HT1080 (cell line): ENCODE measurements around the gene C19orf85. TPM values are rescaled to one million over a fixed set of nuclear protein-coding genes. Genes with fewer than 3 reads are reported as not detected.

Experiments
- DNase-seq: peaks from one replicate; pipeline ENCODE4 v3.0.0-alpha.2; 2015; ENCODE audit warnings: low read depth
- total RNA-seq: library from RNA; depleted of rRNA; stranded (reverse); fragments of >200 nt; shearing (Covaris generic); gene quantifications from 2 replicates; pipeline ENCODE4 v1.2.3, GENCODE V29; 2014

The C19orf85 gene
- total RNA-seq, 1 experiment from 2014 or later, result not detected

DNA sequence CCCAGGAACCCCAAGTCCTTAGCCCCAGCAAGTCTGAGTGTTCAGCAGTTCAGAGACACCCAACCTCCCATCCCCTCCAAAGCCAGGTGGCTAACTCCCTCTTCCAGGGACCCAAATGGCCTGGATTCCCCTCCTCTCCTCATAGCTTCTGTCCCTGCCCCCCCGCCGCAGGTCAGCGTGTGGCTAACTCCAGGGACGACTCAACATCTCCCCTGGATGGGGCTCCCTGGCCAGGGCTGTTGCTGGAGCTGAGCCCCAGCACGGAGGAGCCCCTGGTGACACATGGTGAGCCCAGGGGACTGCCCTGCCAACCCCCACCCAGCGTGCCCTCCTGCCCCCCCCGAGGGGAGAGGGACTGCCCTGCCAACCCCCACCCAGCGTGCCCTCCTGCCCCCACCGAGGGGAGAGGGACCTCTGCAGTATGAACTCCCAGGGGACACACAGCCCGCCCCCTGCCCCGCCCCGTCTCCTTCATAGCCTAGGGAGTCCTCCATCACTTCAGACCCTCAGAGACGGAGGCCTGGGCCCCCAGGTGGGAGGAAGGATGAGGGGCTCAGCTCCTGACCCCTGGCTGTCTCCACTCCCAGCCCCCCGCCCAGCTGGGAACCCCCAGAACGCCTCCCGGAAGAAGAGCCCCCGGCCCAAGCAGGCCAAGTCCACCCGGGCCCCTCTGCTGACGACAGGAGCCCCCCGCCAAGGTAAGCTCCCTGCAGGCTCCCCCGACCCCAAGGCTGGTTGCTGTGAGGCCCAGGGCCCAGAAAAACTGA is 25.3 kb upstream of the C19orf85 start:
- no peak for DNase-seq

DNA sequence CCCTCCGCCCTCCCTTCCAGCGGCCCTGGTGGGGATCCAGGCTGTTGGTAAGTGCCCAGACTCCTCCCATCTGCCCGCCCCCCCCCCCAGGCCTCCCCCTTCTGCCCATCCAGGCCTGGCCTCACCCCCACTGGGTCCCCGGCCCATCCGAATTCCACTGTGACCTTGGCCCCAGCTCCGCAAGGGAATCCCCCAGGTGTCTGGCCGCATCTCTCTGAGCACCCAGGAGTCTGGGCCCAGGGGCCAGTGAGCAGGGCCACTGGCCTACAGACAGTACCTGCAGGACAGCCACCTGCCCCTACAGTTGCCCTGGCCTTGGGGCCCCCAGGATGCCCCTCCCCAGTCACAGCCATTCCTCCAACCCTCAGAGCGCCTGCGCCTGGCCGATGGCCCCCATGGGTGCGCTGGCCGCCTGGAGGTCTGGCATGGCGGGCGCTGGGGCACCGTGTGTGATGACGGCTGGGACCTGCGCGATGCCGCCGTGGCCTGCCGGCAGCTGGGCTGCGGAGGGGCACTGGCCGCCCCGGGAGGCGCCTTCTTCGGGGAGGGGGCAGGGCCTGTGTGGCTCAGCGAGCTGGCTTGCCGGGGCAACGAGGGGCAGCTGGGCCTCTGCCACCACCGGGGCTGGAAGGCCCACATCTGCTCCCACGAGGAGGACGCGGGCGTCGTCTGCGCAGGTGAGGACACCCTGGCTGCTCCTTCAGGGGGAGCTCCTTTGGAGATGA is 24.6 kb upstream of the C19orf85 start:
- no peak for DNase-seq

DNA sequence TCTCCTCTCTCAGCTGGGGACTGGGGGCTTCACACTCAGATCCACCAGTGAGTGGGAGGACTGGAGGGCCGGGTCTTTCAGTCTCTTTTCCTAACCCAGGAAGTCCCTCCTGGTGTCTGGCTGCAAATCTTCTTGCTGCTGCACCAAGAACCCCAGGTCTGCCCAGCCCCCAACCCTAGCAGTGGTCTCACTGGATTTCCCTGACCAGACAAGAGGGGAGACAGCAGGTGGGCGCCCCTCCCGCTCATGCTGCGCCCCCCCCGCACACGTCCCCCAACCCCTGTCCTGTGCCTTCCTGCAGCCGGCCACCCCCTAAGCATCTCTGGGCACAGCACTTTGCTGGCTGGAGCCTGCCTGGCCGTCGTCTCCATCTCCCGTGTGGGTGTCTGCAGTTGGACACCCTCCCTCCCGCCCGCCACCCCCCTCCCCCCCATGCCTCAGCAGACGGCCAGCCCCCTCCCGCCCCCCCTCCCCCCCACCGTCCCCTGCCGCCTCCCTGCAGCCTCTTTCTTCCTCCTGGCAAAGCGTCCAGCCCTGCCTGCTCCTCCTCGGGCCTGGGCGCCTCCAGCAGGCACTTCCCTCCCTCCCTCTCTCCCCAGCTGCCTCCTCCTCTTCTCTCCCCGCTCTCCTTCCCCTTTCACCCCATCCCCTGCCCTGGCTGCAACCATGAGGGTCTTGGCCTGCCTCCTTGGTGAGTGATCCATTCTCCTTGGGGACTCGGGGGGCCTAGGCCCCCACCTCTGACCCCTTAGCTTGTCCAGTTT is 23.6 kb upstream of the C19orf85 start, which contains the start of gene SSC5D:
TSS of gene SSC5D (plus strand) at position 513 of the 764 bp plus-strand sequence. CDS start at position 667, 154 bp downstream.
- no peak for DNase-seq

DNA sequence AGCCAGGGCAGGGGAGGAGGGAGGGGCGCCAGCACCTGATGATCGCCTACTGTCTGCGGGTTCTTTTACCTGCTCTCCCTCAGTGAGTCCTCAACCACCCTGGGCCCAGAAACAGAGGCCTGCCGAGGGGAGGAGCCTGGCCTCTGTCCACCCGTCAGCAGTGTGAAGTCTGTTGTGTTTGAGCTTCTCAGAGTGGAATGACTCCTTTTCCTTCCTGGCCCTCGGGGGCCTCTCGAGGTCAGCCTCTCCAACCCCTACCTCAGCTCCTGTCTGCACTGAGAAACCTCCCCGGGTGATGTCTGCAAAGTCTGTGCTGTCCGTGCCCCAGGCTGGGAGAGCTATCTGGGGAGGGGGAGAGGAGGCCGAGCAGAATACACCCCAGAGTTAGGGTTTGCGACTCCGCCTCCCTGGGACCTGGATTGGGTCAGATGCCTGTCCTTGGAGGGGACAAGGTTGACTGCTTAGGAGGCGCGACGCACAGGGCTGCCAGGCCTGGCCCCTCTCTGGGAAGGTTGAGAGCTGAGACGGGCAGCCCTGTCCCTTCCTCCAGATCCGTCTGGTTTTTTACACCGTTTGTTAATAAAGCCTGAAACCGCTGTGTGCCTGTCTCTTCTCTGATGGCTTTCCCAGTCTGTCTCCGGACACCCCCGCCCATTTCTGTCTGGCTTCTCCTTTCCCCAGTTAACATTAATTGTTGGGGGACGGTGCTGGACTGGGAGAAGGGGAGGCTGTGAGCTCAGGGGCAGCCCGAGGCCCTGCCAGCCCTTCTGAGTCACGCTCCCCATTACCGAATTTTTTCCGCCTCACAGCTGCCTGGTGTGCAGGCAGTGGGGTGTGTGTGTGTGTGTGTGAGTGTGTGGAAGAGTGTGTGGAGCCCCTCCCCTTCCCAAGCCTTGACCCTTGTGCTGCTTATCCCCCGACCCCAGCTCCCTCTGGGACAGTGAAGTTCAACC is 22.7 kb upstream of the C19orf85 start:
- DNase-seq, result peak; percentile 69

DNA sequence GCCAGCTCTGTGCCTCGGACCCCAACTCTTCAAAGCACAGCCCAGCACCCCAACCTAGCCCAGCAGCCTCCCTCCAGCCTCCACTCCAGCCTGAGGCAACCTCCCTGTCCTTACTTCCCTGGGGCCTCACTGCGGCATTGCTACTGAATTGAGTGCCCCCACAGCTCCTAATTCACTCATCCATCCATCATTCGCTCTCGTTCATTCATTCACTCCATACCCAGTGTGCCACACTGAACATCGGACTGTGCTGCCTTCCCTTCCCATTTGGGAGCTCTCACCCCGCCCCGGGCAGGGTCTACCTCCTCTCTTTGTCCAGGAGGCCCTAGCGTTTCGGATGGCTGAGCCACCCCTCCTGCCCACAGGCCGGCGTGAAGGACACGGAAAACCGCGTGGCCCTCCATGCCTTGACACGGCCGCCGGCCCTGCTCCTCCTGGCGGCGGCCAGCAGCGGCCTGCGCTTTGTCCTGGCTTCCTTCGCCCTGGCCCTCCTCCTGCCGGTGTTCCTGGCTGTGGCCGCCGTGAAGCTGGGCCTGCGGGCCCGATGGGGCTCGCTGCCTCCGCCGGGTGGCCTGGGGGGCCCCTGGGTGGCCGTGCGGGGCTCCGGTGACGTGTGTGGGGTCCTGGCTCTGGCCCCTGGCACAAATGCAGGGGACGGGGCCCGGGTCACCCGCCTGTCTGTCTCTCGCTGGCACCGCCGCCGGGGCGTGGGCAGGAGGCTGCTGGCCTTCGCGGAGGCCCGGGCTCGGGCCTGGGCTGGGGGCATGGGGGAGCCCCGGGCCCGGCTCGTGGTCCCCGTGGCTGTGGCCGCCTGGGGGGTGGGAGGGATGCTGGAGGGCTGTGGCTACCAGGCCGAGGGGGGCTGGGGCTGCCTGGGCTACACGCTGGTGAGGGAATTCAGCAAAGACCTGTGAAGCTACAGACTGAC is 21.8 kb upstream of the C19orf85 start:
- DNase-seq, result no peak

DNA sequence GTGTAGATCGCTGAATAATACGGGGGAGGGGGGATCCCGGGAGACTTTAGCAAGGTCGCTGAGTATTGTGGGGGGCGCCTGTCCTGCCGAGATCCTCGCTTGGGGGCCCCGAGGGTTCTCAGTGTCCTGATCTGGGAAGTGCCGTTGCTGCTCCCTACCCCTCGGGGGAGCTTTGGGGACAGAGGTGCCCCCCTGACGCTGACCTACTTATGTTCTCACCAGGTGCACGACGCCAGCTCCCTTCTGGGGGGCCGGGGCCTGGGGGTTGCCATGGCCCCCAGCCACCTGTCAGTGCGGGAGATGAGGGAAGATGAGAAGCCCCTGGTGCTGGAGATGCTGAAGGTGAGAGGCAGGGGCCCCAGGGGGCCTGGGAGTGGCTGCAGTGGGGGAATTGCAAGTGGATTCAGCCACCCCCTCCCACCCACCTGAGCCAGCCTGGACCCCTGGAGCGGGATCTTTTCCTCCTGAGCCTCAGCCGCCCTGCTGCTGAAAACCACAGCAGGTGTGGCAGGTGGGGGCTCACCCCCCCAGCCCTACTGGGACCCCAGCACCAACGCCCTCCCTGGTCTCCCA is 21.0 kb upstream of the C19orf85 start:
- no peak for DNase-seq

DNA sequence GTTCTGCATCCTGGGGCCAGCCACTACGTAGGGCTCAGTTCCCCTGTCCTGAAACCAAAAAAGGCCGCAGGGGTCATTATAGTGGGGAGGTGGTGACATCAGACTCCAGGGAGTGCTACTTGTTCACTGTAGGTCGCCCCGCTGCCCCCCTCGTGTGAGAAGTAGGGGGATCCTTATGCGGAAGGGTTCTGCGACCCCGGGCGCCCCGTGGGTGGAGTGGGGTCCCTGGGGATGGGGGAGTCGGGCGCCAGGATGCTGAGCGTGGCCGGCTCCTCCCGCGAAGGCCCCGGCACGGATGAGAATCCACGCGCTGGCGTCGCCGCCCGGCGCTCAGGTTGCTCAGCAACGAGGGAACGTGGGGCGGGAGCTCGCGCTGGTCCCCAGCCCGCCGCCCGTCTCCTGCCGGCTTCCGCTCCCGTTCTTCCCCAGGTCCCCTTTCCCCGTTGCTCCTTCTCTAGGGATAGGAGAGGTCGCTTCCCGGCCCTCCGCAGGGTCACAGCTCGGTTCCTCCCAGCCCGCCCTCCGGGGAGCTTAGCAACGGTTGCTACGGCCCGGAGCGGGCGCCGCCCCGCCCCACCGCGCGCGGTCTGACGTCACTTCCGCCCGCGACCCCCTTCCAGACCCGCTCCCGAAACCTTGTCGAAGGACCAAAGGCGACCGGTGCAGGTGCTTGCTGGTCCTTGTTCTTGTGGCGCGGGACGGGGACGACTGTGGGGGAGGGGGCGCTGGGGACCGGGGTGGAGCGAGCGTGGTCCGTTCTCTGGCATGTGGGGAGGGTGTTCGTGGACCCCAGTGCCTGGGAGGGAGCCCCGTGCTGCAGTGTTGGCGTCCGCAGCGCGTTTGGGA is 20.3 kb upstream of the C19orf85 start, which contains the start of gene NAT14:
TSS of gene NAT14 (plus strand) at position 596 of the 846 bp plus-strand sequence. CDS start 521 bp downstream, outside the sequence.
- DNase-seq, result peak; percentile 52

DNA sequence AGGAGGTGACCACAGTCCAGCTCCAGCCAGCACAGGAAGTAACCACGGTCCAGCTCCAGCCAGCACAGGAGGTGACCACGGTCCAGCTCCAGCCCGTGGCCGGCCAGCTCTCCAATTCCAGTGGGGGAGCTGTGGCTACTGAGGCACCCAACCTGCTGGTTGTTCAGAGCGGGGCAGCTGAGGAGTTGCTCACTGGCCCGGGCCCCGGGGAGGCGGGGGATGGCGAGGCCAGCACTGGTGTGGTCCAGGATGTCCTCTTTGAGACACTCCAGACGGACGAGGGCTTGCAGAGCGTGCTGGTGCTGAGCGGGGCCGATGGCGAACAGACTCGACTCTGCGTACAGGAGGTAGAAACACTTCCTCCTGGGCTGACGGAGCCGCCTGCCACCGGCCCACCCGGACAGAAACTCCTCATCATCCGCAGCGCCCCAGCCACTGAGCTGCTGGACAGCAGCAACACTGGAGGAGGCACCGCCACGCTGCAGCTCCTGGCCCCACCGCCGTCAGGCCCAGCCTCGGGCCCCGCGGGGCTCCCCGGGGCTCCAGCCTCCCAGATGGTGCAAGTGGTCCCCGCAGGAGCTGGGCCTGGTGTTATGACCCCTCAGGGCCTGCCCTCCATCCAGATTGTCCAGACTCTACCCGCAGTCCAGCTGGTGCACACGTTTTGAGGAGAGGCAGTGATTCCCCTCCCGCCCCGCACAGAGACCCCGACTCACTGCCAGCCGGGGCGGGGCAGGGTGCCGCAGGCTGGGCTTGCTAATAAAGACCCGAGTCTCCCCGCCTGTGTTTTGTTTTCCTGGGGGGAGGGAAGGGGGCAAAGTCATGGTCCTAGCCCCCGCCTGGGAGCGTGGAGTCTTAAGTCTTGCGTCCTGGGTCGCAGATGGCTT is 19.4 kb upstream of the C19orf85 start:
- no peak for DNase-seq

DNA sequence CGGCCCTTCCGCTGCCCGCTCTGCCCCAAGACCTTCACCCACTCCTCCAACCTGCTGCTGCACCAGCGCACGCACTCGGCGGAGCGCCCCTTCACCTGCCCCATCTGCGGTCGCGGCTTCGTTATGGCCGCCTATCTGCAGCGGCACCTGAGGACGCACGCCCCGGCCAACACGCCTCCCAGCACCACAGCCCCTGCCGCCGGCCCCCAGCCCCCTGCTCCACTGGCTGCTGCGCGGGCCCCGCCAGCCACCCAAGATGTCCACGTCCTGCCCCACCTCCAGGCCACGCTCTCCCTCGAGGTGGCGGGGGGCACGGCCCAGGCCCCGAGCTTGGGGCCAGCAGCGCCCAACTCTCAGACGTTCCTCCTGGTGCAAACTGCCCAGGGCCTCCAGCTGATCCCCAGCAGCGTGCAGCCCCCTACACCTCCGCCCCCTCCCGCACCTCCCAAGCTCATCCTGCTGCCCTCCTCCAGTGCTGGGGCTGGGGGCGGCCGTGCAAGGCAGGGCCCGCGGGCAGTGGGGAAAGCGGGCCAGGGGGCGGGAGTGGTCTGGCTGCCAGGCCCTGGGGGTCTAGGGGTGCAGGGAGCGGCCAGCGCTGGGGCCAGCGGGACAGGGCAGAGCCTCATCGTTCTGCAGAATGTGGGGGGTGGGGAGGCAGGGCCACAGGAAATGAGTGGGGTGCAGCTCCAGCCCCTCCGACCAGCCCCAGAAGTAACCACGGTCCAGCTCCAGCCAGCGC is 18.6 kb upstream of the C19orf85 start:
- no peak for DNase-seq

DNA sequence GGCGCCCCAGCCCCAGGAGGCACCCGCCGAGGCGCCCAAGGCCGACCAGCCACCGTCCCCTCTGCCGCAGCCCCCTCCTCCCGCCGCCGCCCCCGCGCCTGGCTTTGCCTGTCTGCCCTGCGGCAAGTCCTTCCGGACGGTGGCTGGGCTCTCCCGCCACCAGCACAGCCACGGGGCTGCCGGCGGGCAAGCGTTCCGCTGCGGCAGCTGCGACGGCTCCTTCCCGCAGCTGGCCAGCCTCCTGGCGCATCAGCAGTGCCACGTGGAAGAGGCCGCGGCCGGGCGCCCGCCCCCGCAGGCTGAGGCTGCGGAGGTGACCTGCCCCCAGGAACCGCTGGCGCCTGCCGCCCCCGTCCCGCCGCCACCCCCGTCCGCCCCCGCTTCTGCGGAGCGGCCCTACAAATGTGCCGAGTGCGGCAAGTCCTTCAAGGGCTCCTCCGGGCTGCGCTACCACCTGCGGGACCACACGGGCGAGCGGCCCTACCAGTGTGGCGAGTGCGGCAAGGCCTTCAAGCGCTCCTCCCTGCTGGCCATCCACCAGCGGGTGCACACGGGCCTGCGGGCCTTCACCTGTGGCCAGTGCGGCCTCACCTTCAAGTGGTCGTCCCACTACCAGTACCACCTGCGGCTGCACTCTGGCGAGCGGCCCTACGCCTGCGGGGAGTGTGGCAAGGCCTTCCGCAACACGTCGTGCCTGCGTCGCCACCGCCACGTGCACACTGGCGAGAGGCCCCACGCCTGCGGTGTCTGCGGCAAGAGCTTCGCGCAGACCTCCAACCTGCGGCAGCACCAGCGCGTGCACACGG is 17.8 kb upstream of the C19orf85 start:
- DNase-seq, result no peak

DNA sequence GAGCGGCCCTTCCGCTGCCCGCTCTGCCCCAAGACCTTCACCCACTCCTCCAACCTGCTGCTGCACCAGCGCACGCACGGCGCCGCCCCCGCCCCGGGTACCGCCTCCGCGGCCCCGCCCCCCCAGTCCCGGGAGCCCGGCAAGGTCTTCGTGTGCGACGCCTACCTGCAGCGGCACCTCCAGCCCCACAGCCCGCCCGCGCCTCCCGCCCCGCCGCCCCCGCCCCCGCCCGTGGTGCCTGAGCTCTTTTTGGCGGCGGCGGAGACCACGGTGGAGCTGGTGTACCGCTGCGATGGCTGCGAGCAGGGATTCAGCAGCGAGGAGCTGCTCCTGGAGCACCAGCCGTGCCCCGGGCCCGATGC is 17.2 kb upstream of the C19orf85 start:
- no peak for DNase-seq

DNA sequence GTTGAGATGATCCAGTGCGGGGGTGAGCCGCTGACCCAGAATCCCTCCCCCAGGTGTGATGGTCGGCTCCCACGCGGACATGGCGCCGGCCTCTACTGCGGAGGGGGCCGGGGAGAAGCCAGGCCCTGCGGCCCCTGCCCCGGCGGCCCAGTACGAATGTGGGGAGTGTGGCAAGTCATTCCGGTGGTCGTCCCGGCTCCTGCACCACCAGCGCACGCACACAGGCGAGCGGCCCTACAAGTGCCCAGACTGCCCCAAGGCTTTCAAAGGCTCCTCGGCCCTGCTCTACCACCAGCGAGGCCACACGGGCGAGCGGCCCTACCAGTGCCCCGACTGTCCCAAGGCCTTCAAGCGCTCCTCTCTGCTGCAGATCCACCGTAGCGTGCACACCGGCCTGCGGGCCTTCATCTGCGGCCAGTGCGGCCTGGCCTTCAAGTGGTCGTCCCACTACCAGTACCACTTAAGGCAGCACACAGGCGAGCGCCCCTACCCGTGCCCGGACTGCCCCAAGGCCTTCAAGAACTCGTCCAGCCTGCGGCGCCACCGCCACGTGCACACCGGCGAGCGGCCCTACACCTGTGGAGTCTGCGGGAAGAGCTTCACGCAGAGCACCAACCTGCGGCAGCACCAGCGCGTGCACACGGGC is 16.7 kb upstream of the C19orf85 start:
- no peak for DNase-seq

DNA sequence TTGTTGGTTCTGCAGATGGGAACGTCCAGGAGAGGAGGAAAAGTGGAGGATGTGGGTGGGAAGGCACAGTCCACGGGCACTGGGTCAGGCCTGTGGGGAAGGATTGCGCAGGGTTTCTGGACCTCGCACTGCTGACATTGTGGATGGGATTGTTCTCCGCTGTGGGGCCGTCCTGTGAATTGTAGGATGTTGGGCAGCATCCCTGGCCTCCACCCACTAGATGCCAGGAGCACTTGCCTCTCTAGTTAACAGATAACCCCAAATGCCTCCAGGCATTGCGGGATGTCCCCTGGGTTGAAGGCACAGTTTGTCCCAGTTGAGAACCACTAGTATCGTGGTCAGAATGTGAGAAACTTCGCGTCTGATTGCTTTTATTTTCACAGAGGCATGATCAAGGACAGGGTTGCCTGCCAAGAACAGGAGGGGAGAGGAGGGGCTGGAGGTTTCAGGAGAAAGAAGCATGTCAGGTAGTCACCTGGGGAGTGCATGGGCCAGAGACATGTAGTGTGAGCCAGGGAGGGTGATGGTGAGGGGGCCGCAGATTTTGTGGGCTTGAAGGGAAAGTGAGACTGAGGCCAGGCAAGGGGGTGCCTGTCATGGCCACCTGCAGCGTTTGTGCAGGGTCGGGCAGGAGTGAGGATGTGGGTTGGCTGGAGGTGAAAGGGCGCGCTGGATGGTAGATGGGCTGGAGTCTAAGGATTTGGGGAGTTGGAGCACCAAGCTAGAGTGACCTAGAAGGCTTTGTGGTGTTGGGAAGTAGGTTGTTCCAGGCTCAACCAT is 15.1 kb upstream of the C19orf85 start:
- no peak for DNase-seq

DNA sequence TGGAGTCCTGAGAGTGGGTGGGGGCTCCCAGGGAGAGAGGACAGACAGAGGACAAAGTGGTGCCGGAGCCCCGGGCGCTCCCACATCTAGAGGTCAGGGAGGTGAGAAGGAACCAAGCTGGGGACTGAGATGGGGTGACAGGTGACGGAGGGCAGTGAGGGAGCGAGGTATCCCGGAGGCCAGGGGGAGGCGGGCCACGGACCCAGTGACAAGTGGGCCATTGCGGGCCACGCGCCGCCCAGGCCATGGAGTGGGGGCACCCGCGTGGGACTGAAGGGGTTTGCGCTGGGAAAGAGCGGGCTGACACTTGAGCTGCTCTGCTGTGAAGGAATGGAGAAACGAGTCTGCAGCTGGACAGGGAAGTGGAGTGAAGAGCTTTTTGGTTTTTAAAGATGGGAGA is 14.5 kb upstream of the C19orf85 start:
- no peak for DNase-seq
